HepG2 (cell line): ENCODE measurements around the gene ZNF683. TPM values are rescaled to one million over a fixed set of nuclear protein-coding genes. Genes with fewer than 3 reads are reported as not detected.

Experiments
- CC2D1A ChIP-seq: sonication (generic); formaldehyde crosslinking; IDR thresholded peaks from 2 replicates; pipeline ENCODE4 v1.8.1; 2023; ENCODE audit warnings: mild to moderate bottlenecking, missing genetic modification reagents
- MAFF ChIP-seq: IDR thresholded peaks from 2 replicates; pipeline ENCODE4 v1.6.1; 2011; ENCODE audit warnings: low read depth, low read length, improper control_type of control experiment
- MZF1 ChIP-seq: sonication (generic); formaldehyde crosslinking; IDR thresholded peaks from 2 replicates; pipeline ENCODE4 v1.8.1; 2023; ENCODE audit warnings: mild to moderate bottlenecking, missing genetic modification reagents, borderline replicate concordance
- NCOR1 ChIP-seq: fragments of 200-600 bp; sonication (generic); IDR thresholded peaks from 2 replicates; pipeline ENCODE4 v1.7.0; 2017; ENCODE audit warnings: antibody characterized with exemption, low read length, borderline replicate concordance
- NRL ChIP-seq: sonication (generic); formaldehyde crosslinking; IDR thresholded peaks from 2 replicates; pipeline ENCODE4 v1.5.0; 2020; ENCODE audit warnings: missing genetic modification reagents, mild to moderate bottlenecking, moderate library complexity, borderline replicate concordance
- RARG ChIP-seq: sonication (generic); formaldehyde crosslinking; IDR thresholded peaks from 2 replicates; pipeline ENCODE4 v1.4.0; 2020; ENCODE audit warnings: low read depth, mild to moderate bottlenecking, missing genetic modification reagents
- ZKSCAN1 ChIP-seq: fragments of 150-350 bp; IDR thresholded peaks from 2 replicates; pipeline ENCODE4 v1.6.1; 2014; ENCODE audit warnings: low read length
- ZMYM2 ChIP-seq: sonication (generic); formaldehyde crosslinking; IDR thresholded peaks from 2 replicates; pipeline ENCODE4 v1.8.0; 2022; ENCODE audit warnings: mild to moderate bottlenecking, missing genetic modification reagents
- ZNF331 ChIP-seq: sonication (generic); formaldehyde crosslinking; IDR thresholded peaks from 2 replicates; pipeline ENCODE4 v1.4.0; 2020; ENCODE audit warnings: missing genetic modification reagents
- ZNF33A ChIP-seq: sonication (generic); formaldehyde crosslinking; IDR thresholded peaks from 2 replicates; pipeline ENCODE4 v1.5.1; 2020; ENCODE audit warnings: missing genetic modification reagents, mild to moderate bottlenecking, moderate library complexity, borderline replicate concordance
- ZNF678 ChIP-seq: sonication (generic); formaldehyde crosslinking; IDR thresholded peaks from 2 replicates; pipeline ENCODE4 v1.4.0; 2020; ENCODE audit warnings: mild to moderate bottlenecking, missing genetic modification reagents
- ZNF839 ChIP-seq: sonication (generic); formaldehyde crosslinking; IDR thresholded peaks from 2 replicates; pipeline ENCODE4 v1.4.0; 2020; ENCODE audit warnings: missing genetic modification reagents, mild to moderate bottlenecking, borderline replicate concordance
- polyA plus RNA-seq, 8 experiments: library from polyadenylated mRNA; depleted of rRNA in 3 of 8; stranded (reverse) in 7 of 8; unstranded in 1 of 8; fragments of >200 nt; fragmentation: Illumina TruSeq in 4 of 8; extraction: Trizol in 4 of 8; gene quantifications; 2 replicates each; pipeline versions ENCODE4 v1.2.1 to v1.2.3, GENCODE V29; 2011 to 2016; ENCODE audit warnings: low read depth in 4 of 8, missing spikeins in 1 of 8, mixed read lengths in 1 of 8; ENCODE audit not compliant: insufficient read depth in 1 of 8
- total RNA-seq, 5 experiments: library from RNA; depleted of rRNA; stranded (reverse); fragments of >200 nt; fragmentation: Illumina TruSeq; extraction: Trizol; gene quantifications; 2 replicates each; pipeline ENCODE4 v1.2.3, GENCODE V29; 2016; ENCODE audit warnings: low read depth in 1 of 5
- TF ChIP-seq, protein P1 (sequence below): sonication (generic); formaldehyde crosslinking; IDR thresholded peaks from 2 replicates; pipeline ENCODE4 v1.5.0; 2020; ENCODE audit warnings: missing genetic modification reagents
- TF ChIP-seq, protein P2 (sequence below): sonication (generic); formaldehyde crosslinking; IDR thresholded peaks from 2 replicates; pipeline ENCODE4 v1.5.1; 2020; ENCODE audit warnings: missing genetic modification reagents, mild to moderate bottlenecking, borderline replicate concordance
- TF ChIP-seq, protein P3 (sequence below): sonication (generic); formaldehyde crosslinking; IDR thresholded peaks from 2 replicates; pipeline ENCODE4 v1.4.0; 2020; ENCODE audit warnings: missing genetic modification reagents
- TF ChIP-seq, protein P4 (sequence below): IDR thresholded peaks from 2 replicates; pipeline ENCODE4 v1.6.1; 2016; ENCODE audit warnings: missing biosample characterization, missing genetic modification reagents, low read depth
- TF ChIP-seq, protein P5 (sequence below): sonication (generic); formaldehyde crosslinking; IDR thresholded peaks from 2 replicates; pipeline ENCODE4 v1.8.1; 2022; ENCODE audit warnings: low read depth, mild to moderate bottlenecking, missing genetic modification reagents
- TF ChIP-seq, protein P6 (sequence below): sonication (generic); formaldehyde crosslinking; conservative IDR thresholded peaks from 2 replicates; pipeline ENCODE4 v1.4.0; 2020; ENCODE audit warnings: missing genetic modification reagents

The ZNF683 gene
- total and polyA plus RNA-seq, 2 of the 13 experiments (the other 11 are each of a cell fraction or from before 2014, with no cell fraction given): not detected

DNA sequence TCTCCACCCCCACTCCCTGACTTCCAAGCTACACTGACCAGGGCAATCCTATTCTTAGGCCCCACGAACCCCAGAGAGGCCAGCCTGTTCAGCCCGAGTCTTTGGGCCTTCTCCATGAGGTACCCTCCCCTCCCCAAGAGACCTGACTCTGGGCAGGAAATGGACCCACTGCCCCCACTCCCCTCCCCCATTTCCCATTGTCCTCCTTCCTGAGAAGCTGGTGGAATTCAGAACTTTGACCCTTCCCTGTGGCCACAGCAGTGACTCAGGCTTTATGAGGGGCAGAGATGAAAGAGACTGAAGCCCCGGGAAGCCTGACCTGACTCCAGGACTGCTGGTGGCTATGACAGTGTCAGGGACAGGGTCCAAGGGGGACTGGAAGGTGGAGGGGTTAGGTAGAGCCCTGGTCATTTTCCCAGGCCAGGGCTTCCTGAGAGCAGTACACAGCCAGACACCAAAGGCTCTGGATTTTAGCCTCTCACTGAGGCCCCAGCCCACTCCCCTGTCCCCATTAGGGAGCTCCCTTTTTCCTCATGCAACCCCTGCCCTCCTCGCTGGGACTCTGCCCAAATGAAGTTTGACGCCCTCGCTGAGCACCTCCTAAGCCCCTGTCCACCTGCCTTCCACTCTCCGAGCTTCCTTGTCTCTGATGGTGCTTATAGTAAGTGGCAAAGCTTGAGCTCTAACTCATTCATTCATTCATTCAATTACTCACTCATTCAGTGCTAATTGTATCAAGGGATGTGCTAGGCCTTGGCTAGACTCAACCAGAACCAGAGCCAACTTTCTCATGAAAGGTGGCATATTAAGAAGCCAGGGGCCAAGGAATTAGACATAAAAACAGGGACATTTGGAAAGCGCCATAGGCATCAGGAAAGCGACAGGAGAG lies 21.6 kb downstream of the ZNF683 start (continued):
- TF ChIP-seq, protein P1, sequence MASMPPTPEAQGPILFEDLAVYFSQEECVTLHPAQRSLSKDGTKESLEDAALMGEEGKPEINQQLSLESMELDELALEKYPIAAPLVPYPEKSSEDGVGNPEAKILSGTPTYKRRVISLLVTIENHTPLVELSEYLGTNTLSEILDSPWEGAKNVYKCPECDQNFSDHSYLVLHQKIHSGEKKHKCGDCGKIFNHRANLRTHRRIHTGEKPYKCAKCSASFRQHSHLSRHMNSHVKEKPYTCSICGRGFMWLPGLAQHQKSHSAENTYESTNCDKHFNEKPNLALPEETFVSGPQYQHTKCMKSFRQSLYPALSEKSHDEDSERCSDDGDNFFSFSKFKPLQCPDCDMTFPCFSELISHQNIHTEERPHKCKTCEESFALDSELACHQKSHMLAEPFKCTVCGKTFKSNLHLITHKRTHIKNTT (CRISPR knock-in tag): no peak
- no peak for TF ChIP-seq CC2D1A (CRISPR knock-in tag)
- TF ChIP-seq ZNF331 (CRISPR knock-in tag): peak; percentile 78; the same call in 1 of the 2 replicates
- no peak for TF ChIP-seq RARG
- TF ChIP-seq, protein P2, sequence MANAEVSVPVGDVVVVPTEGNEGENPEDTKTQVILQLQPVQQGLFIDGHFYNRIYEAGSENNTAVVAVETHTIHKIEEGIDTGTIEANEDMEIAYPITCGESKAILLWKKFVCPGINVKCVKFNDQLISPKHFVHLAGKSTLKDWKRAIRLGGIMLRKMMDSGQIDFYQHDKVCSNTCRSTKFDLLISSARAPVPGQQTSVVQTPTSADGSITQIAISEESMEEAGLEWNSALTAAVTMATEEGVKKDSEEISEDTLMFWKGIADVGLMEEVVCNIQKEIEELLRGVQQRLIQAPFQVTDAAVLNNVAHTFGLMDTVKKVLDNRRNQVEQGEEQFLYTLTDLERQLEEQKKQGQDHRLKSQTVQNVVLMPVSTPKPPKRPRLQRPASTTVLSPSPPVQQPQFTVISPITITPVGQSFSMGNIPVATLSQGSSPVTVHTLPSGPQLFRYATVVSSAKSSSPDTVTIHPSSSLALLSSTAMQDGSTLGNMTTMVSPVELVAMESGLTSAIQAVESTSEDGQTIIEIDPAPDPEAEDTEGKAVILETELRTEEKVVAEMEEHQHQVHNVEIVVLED (CRISPR knock-in tag): 0 out of 2 replicates have a peak, but pooled peaks have one; percentile 51
- peak; percentile 80 for TF ChIP-seq ZMYM2 (CRISPR knock-in tag)
- TF ChIP-seq, protein P3, sequence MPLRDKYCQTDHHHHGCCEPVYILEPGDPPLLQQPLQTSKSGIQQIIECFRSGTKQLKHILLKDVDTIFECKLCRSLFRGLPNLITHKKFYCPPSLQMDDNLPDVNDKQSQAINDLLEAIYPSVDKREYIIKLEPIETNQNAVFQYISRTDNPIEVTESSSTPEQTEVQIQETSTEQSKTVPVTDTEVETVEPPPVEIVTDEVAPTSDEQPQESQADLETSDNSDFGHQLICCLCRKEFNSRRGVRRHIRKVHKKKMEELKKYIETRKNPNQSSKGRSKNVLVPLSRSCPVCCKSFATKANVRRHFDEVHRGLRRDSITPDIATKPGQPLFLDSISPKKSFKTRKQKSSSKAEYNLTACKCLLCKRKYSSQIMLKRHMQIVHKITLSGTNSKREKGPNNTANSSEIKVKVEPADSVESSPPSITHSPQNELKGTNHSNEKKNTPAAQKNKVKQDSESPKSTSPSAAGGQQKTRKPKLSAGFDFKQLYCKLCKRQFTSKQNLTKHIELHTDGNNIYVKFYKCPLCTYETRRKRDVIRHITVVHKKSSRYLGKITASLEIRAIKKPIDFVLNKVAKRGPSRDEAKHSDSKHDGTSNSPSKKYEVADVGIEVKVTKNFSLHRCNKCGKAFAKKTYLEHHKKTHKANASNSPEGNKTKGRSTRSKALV: no peak
- peak; percentile 64 for TF ChIP-seq MAFF
- peak; percentile 74; the same call in 1 of the 2 replicates for TF ChIP-seq NRL
- TF ChIP-seq, protein P4, sequence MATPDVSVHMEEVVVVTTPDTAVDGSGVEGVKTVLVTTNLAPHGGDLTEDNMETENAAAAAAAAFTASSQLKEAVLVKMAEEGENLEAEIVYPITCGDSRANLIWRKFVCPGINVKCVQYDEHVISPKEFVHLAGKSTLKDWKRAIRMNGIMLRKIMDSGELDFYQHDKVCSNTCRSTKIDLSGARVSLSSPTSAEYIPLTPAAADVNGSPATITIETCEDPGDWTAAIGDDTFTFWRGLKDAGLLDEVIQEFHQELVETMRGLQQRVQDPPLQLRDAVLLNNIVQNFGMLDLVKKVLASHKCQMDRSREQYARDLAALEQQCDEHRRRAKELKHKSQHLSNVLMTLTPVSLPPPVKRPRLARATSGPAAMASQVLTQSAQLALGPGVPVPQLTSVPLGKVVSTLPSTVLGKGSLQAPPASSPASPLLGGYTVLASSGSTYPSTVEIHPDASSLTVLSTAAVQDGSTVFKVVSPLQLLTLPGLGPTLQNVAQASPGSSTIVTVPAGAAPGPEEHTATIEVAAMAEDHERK (CRISPR knock-in tag): no peak
- no peak for TF ChIP-seq ZNF678 (CRISPR knock-in tag)
- TF ChIP-seq ZNF839 (CRISPR knock-in tag): no peak
- TF ChIP-seq, protein P5, sequence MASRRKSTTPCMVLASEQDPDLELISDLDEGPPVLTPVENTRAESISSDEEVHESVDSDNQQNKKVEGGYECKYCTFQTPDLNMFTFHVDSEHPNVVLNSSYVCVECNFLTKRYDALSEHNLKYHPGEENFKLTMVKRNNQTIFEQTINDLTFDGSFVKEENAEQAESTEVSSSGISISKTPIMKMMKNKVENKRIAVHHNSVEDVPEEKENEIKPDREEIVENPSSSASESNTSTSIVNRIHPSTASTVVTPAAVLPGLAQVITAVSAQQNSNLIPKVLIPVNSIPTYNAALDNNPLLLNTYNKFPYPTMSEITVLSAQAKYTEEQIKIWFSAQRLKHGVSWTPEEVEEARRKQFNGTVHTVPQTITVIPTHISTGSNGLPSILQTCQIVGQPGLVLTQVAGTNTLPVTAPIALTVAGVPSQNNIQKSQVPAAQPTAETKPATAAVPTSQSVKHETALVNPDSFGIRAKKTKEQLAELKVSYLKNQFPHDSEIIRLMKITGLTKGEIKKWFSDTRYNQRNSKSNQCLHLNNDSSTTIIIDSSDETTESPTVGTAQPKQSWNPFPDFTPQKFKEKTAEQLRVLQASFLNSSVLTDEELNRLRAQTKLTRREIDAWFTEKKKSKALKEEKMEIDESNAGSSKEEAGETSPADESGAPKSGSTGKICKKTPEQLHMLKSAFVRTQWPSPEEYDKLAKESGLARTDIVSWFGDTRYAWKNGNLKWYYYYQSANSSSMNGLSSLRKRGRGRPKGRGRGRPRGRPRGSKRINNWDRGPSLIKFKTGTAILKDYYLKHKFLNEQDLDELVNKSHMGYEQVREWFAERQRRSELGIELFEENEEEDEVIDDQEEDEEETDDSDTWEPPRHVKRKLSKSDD (CRISPR knock-in tag): no peak
- no peak for TF ChIP-seq MZF1 (CRISPR knock-in tag)
- no peak for TF ChIP-seq ZKSCAN1
- TF ChIP-seq NCOR1: peak; percentile 97
- no peak; the same call in 1 of the 2 replicates for TF ChIP-seq ZNF33A (CRISPR knock-in tag)
- TF ChIP-seq, protein P6, sequence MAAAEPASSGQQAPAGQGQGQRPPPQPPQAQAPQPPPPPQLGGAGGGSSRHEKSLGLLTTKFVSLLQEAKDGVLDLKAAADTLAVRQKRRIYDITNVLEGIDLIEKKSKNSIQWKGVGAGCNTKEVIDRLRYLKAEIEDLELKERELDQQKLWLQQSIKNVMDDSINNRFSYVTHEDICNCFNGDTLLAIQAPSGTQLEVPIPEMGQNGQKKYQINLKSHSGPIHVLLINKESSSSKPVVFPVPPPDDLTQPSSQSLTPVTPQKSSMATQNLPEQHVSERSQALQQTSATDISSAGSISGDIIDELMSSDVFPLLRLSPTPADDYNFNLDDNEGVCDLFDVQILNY (CRISPR knock-in tag): no peak
